ENCODE measurements around the gene CTDSP1.

GRCh38 chr2:218392459-218392858, 7.2 kb upstream of the CTDSP1 start:
- TF ChIP-seq SMC3 (conservative IDR thresholded peaks at IDR 0.05; ENCODE audit: poor library complexity) (no peak), CTCF (IDR thresholded peaks at IDR 0.05; ENCODE audit: poor library complexity, severe bottlenecking) (no peak), EZH2 (IDR thresholded peaks at IDR 0.05; ENCODE audit: borderline replicate concordance, insufficient read depth, low read length, poor library complexity, severe bottlenecking) (no peak), EP300 (conservative IDR thresholded peaks at IDR 0.05; ENCODE audit: poor library complexity, severe bottlenecking) (no peak), TAF1 (IDR thresholded peaks at IDR 0.05; ENCODE audit: low read depth) (no peak), MXI1 (conservative IDR thresholded peaks at IDR 0.05; ENCODE audit: poor library complexity, severe bottlenecking) (no peak), POLR2AphosphoS5 (IDR thresholded peaks at IDR 0.05) (no peak)
